Testis (tissue), 3 donors: ENCODE results near the gene ZRANB3. TPM values are rescaled to one million over a fixed set of nuclear protein-coding genes. Genes with fewer than 3 reads are reported as not detected.
"Not testable (repeated sequence)": the region's sequence is repeated elsewhere in the genome, so short reads cannot be mapped to it uniquely, and the experiment has no call there.

ENCODE experiments used
- DNase-seq: peaks from one replicate; pipeline ENCODE4 v3.0.0-alpha.2; 2019
- H3K27ac ChIP-seq, 2 donors: fragments of 200-600 bp; sonication (generic); one replicate each; pipeline ENCODE4 v1.5.1; 2019
- H3K27me3 ChIP-seq: fragments of 200-600 bp; sonication (generic); one replicate; pipeline ENCODE4 v1.5.1; 2019
- H3K36me3 ChIP-seq: fragments of 200-600 bp; sonication (generic); one replicate; pipeline ENCODE4 v1.5.1; 2017; ENCODE audit warnings: low read depth; ENCODE audit errors: missing control alignments
- H3K4me1 ChIP-seq: fragments of 200-600 bp; sonication (generic); one replicate; pipeline ENCODE4 v1.5.1; 2019
- H3K4me3 ChIP-seq, 2 donors: fragments of 200-600 bp; sonication (generic); one replicate each; pipeline ENCODE4 v1.5.1; 2017 to 2019
- H3K9me3 ChIP-seq: fragments of 200-600 bp; sonication (generic); one replicate; pipeline ENCODE4 v1.5.1; 2017
- CTCF ChIP-seq, 3 experiments: fragments of 450-650 bp in 2 of 3; fragments of 200-600 bp in 1 of 3; sonication (generic) in 1 of 3; IDR thresholded peaks; one replicate each; pipeline ENCODE4 v1.5.1; 2016 to 2019; ENCODE audit warnings: antibody characterized with exemption in 3 of 3, mild to moderate bottlenecking in 2 of 3, moderate library complexity in 1 of 3
- POLR2A ChIP-seq: fragments of 450-650 bp; IDR thresholded peaks from one replicate; pipeline ENCODE4 v1.6.1; 2017; ENCODE audit warnings: antibody characterized with exemption, mild to moderate bottlenecking, moderate library complexity
- WGBS, 2 donors: methylation state at CpG; one replicate each; pipeline ENCODE4 v1.1.5; 2018; 5-methylcytosine and 5-hydroxymethylcytosine counted together
- intact Hi-C: fragments of 100-400 bp; cut with DNase I; formaldehyde crosslinking; loops from one replicate; pipeline ENCODE4 v1.15.1; 2023; ENCODE audit warnings: low total_unique reads
- polyA plus RNA-seq: library from polyadenylated mRNA; stranded (reverse); fragments of 350-450 nt; fragmentation: Illumina TruSeq; extraction: RNeasy Lipid Tissue Mini Kit (QIAGEN cat#74804); gene quantifications from one replicate; pipeline ENCODE4 v1.2.3, GENCODE V29; 2014; ENCODE audit warnings: low read depth, low replicate concordance; ENCODE audit not compliant: insufficient read depth
- total RNA-seq, 2 donors: library from RNA; depleted of rRNA; stranded (reverse); fragments of >200 nt; gene quantifications; one replicate each; pipeline ENCODE4 v1.2.3, GENCODE V29; 2016

ZRANB3 gene
- total and polyA plus RNA-seq, 3 donors from 2014 or later, result 8.6 to 28.8 (median 19.3) TPM

- H3K27ac ChIP-seq, result no peak overlapping the region
- no peak for TF ChIP-seq POLR2A
- TF ChIP-seq CTCF (IDR thresholded peaks at IDR 0.05), result no peak
- DNase-seq, result no peak
- no peaks in the 10 kb centered on the region for H3K27me3 ChIP-seq
- WGBS, 2 donors, result 95 to 97% methylated on average over 3 of the region's 3 CpGs
- H3K4me1 ChIP-seq, result no peaks in the 10 kb centered on the region
- no peaks in the 10 kb centered on the region for H3K9me3 ChIP-seq
- no peaks in the 10 kb centered on the region for H3K36me3 ChIP-seq
- intact Hi-C loops, result no loop called here
- H3K4me3 ChIP-seq, result no peak overlapping the region
Measured at GRCh38 chr2:135422898-135423297, 108.1 kb downstream of the ZRANB3 start.

- TF ChIP-seq POLR2A (no peak), CTCF (IDR thresholded peaks at IDR 0.05) (no peak)
- intact Hi-C loops, result no loop called here
- Histone ChIP-seq H3K27ac (no peak overlapping the region), H3K9me3 (no peaks in the 10 kb centered on the region), H3K4me1 (no peaks in the 10 kb centered on the region), H3K27me3 (no peaks in the 10 kb centered on the region), H3K4me3 (no peak overlapping the region), H3K36me3 (no peaks in the 10 kb centered on the region)
- 96 to 97% methylated on average over 3 of the region's 3 CpGs for WGBS, 2 donors
- no peak for DNase-seq
Measured at GRCh38 chr2:135411646-135412045, 119.4 kb downstream of the ZRANB3 start.

GRCh38 chr2:135409436-135409835, 121.6 kb downstream of the ZRANB3 start:
- no peak for DNase-seq

GRCh38 chr2:135396259-135396658, 134.8 kb downstream of the ZRANB3 start:
- intact Hi-C loops, H3K27ac ChIP-seq, DNase-seq: not testable (repeated sequence)

More at GRCh38 chr2:135409436-135409835, 121.6 kb downstream of the ZRANB3 start:
- no peaks in the 10 kb centered on the region for H3K9me3 ChIP-seq
- intact Hi-C loops, result no loop called here
- no peaks in the 10 kb centered on the region for H3K4me1 ChIP-seq
- no peaks in the 10 kb centered on the region for H3K27me3 ChIP-seq
- TF ChIP-seq POLR2A, result no peak
- TF ChIP-seq CTCF (IDR thresholded peaks at IDR 0.05), result no peak
- H3K4me3 ChIP-seq, result no peak overlapping the region
- H3K27ac ChIP-seq, result no peak overlapping the region
- H3K36me3 ChIP-seq, result no peaks in the 10 kb centered on the region
- 94 to 97% methylated on average over 5 of the region's 5 CpGs for WGBS, 2 donors

GRCh38 chr2:135386993-135387392, 144.0 kb downstream of the ZRANB3 start:
- H3K27me3 ChIP-seq, result no peaks in the 10 kb centered on the region
- no peak overlapping the region for H3K27ac ChIP-seq
- H3K9me3 ChIP-seq, result no peaks in the 10 kb centered on the region
- no peaks in the 10 kb centered on the region for H3K4me1 ChIP-seq
- no peak for DNase-seq
- intact Hi-C loops, result no loop called here
- TF ChIP-seq POLR2A (no peak), CTCF (IDR thresholded peaks at IDR 0.05) (no peak)
- H3K36me3 ChIP-seq, result no peaks in the 10 kb centered on the region
- 90% methylated on average over 2 of the region's 2 CpGs for WGBS, 2 donors
- H3K4me3 ChIP-seq, result no peak overlapping the region

More at GRCh38 chr2:135396259-135396658, 134.8 kb downstream of the ZRANB3 start:
- H3K36me3 ChIP-seq, H3K9me3 ChIP-seq, H3K4me3 ChIP-seq, H3K27me3 ChIP-seq, H3K4me1 ChIP-seq: not testable (repeated sequence)
- 84 to 88% methylated on average over 1 of the region's 1 CpG for WGBS, 2 donors
